Panc1 (cell line): ENCODE measurements around the gene SLC17A5.
"Not testable (repeated sequence)": the region's sequence is repeated elsewhere in the genome, so short reads cannot be mapped to it uniquely, and the experiment has no call there.

Experiments used
- CTCF ChIP-seq: fragments of 450-650 bp; IDR thresholded peaks from 2 replicates; pipeline ENCODE4 v1.5.1; 2017; ENCODE audit warnings: mild to moderate bottlenecking
- POLR2AphosphoS5 ChIP-seq: IDR thresholded peaks from 2 replicates; pipeline ENCODE4 v1.6.1; 2012; ENCODE audit warnings: mild to moderate bottlenecking, low read depth, low read length, moderate library complexity
- REST ChIP-seq, 2 experiments: IDR thresholded peaks; 2 replicates each; pipeline ENCODE4 v1.6.1; 2011 to 2012; ENCODE audit warnings: low read depth in 2 of 2, control low read depth in 1 of 2, low read length in 1 of 2, mild to moderate bottlenecking in 1 of 2, moderate library complexity in 1 of 2; ENCODE audit not compliant: insufficient read depth in 1 of 2
- SIN3A ChIP-seq: IDR thresholded peaks from 2 replicates; pipeline ENCODE4 v1.6.1; 2012; ENCODE audit warnings: low read depth, mild to moderate bottlenecking, low read length, moderate library complexity, borderline replicate concordance; ENCODE audit not compliant: insufficient read depth
- TCF7L2 ChIP-seq: IDR thresholded peaks from 2 replicates; pipeline ENCODE4 v1.6.1; 2011; ENCODE audit warnings: mild to moderate bottlenecking, low read depth, low read length, inconsistent platforms

GRCh38 chr6:73551115-73551514 is 102.7 kb downstream of the SLC17A5 start:
- TF ChIP-seq CTCF; REST (IDR thresholded peaks at IDR 0.05; ENCODE audit: insufficient read depth in 1 of 2, low read depth in 2 of 2, low read length in 1 of 2); POLR2AphosphoS5; SIN3A; TCF7L2: not testable (repeated sequence)
